GM21423 (cell line): Measurements from ENCODE around the gene IGFL1.
"Not testable (repeated sequence)": the region's sequence is repeated elsewhere in the genome, so short reads cannot be mapped to it uniquely, and the experiment has no call there.

Experiments
- ATAC-seq: cut with Tn5 transposase; IDR thresholded peaks from one replicate; pipeline ENCODE4 v1.9.1; 2021; ENCODE audit warnings: mild to moderate bottlenecking, moderate library complexity; ENCODE audit not compliant: unreplicated experiment

Gene IGFL1

GRCh38 chr19:46201454-46202310, 27.9 kb upstream of the IGFL1 start:
- ATAC-seq, result no peak

DNA sequence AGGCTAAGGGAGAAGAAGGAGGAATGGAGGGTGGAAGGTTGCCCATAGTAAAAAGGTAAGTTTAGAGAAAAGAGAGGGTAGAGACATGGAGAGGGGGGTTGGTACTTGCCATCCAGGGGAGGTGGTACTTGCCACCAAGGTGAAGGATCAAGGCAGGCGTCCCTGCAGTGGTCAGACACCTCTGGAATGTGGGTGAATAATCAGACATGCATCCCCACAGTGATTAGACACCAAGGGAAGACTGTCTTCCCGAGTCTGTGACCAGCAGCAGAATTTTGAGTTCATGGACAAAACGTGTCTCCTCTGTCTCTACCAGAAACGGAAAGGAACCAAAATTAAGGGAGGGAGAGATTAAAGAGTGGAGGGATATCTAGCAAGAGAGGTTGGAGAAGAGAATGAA, 27.1 kb upstream of the IGFL1 start:
- no peak for ATAC-seq

GRCh38 chr19:46202872-46203860, 26.4 kb upstream of the IGFL1 start:
- no peak for ATAC-seq

GRCh38 chr19:46204008-46204407, 25.5 kb upstream of the IGFL1 start:
- ATAC-seq, result no peak

- ATAC-seq, result no peak
These were observed 24.2 kb upstream of the IGFL1 start for GRCh38 chr19:46205183-46205984.

DNA sequence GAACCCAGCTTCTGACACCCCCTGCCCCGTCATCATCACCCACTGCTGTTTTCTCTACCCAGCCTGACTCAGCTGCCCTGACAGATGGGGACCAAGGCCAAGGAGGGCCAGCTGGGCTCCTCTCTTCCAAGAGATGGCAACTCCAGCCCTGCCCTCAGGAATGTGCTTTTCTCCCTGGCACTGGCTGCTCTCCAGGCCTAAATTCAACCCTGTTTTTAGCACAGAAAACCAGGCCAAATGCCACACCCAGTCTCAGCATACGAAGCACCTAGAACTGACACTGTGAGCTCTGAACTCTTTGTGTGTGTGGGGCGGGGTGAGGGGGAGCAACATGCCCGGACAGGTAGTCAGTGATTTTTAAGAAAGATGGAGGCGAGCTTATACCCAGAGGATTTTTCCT, 23.4 kb upstream of the IGFL1 start:
- no peak for ATAC-seq

DNA sequence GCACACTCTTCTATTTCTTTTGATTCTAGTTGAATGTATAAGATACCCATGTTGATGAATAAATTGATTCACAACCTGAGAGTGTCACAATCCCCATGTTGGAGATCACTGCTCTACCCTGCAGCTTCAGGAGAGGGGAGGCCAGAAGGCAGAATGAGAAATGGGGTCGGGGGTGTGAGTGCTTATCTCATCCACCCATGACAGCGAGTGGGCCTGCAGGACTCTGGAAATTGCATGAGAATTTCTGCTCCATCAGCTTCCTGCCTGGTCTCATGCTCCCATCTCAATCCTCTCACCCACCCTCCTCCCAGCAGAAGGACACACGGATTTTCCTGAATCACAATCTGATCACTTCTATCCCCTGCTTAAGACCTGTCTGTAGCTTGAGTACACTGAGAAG, 22.9 kb upstream of the IGFL1 start:
- ATAC-seq, result no peak

- not testable (repeated sequence) for ATAC-seq
These were observed 21.7 kb upstream of the IGFL1 start for GRCh38 chr19:46207858-46208257.

DNA sequence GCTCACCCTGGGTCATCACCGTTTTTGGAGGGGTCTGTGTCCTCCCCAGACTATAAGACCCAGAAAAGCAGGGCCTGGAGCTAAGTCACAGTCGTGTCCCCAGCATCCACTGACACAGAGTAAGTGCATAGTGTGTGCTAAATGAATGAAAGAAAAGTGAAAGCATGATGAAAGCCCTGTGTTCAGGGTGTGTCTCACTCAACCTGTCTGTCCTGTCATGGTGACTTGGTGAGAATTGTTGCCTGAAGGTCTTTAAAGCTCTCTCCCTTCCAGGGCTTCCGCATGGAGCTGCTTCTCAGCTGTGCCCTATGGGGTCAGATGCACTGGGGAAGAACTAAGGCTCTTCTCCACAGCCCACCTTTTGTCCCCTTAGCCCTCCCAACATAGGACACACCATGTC, 20.5 kb upstream of the IGFL1 start:
- no peak for ATAC-seq

- no peak for ATAC-seq
These were observed 20.1 kb upstream of the IGFL1 start for GRCh38 chr19:46209472-46209871.

- ATAC-seq, result no peak
These were observed 18.9 kb upstream of the IGFL1 start for GRCh38 chr19:46210669-46211068.

- no peak for ATAC-seq
These were observed 18.2 kb upstream of the IGFL1 start for GRCh38 chr19:46211201-46211881.

DNA sequence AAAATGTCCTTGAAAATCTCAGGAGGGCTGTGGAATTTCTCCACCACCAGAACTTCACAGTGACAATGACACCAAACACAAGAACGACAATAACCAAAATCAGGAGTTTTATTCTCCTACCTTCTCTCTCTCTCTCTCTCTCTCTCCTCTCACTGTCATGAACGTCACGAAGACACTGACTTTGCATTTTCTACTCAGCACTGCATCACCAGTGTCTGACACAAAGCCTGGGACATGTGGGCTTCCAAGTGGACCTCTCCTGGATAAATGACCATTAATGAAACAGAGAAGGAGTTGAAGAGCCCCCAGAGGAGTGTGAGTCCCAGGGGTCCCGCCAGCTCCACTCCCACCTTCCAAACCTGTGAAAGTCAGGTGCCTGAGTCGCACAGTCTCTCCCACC, 16.9 kb upstream of the IGFL1 start:
- ATAC-seq, result not testable (repeated sequence)

- ATAC-seq, result no peak
These were observed 16.4 kb upstream of the IGFL1 start for GRCh38 chr19:46213156-46213555.

DNA sequence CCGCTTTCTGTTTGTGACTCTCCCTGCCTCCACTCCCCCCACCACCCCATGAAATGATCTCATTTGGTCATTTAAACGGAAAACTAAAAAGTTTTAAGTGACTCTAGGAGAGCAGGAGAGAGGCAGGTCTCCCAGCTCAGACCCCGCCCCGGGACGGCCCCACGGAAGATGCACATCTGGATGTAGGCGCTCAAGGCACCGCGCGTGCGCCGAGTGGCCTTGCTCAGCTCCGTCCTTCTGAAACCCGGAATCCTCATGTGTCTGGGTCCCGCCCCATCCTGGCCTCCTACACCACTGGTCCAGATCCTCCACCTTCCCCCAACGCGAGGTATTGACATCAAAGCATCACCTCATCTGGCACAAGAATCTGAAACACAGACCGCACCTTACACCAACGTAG, 15.7 kb upstream of the IGFL1 start:
- no peak for ATAC-seq

GRCh38 chr19:46216612-46217011, 12.9 kb upstream of the IGFL1 start:
- ATAC-seq, result no peak

DNA sequence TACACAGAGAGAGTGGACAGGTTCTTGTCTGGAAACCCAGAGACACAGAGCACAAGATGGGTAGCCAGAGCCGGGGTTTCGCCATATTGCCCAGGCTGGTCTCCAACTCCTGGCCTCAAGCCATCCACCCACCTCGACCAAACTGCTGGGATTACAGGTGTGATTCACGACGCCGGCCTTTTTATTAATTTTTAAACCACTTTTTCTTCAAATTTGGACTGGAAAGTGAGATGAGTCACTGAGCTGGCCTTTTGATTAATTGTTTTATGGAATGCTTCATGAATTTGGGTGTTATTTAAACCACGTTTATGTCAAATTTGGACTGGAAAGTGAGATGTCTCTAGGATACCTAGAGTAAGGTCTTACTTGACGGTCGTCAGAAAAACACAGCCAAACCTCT, 12.1 kb upstream of the IGFL1 start:
- no peak for ATAC-seq

DNA sequence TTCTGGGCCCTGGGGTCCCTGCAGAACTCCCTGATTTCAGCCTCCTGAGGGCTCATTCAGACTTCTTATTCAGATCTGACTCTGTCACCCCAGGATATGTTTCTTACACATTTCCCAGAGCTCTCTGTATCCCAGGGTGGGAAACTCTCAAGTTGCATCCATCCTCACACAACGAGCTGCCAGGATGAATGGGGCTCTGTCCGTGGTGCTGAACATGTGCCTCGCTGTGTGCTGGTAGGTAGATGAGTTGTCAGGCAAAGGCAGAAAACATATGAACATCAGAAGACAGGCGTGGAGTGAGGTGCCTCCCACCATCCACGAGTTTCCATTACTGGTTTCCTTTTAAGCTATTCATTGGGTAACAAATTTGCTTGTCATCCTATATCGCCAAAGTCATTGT, 11.4 kb upstream of the IGFL1 start:
- no peak for ATAC-seq

DNA sequence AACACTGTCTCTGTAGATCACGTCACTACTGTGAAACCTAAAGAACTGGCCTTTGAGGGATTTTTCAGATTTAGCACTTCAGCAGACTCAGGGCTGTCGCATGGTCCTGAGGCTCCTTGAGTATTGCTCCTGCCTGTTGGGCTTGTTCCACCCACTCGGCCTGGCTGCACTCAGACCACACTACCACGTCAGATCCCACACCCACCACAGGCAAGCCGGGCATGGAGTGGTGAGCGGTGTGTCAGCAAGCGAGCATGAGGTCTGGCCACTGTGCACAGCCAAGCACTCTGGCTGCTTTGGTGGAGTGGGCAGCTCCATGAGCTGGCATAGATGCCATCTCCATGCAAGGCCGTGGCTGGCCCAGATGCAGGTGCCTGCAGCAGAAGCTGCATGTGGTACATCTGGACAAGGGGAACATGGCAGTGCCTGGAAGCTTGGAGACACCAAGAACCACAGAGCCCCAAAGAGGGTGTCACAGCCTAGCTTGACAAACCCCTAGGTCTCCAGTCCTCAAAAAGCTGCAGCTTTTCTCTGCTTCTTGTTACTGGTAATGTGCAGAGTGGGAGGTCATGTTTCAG, 9.4 kb upstream of the IGFL1 start:
- no peak for ATAC-seq

GRCh38 chr19:46221152-46221551, 8.4 kb upstream of the IGFL1 start:
- ATAC-seq, result no peak
